ENCODE measurements around the gene ITGB4.

- TF ChIP-seq CTCF (IDR thresholded peaks at IDR 0.05) (no peak), POLR2A (IDR thresholded peaks at IDR 0.05) (no peak)
Observed at GRCh38 chr17:75695830-75696271, 25.4 kb upstream of the ITGB4 start.
